HEK293 (cell line): Measurements from ENCODE around the gene GAK.

Source experiments
- CTCF ChIA-PET: fragments of 350-600 bp; formaldehyde crosslinking; extraction: SDS; loops from one replicate; lab custom pipeline; 2021; ENCODE audit warnings: antibody characterized with exemption; lab: Yijun Ruan, JAX
- POLR2A ChIA-PET: fragments of 300-600 bp; formaldehyde crosslinking; extraction: SDS; loops from one replicate; lab custom pipeline; 2020; ENCODE audit warnings: antibody characterized with exemption, inconsistent platforms; lab: Yijun Ruan, JAX
- H3K27ac ChIP-seq: fragments of 200-500 bp; sonication (Bioruptor generic); 2 replicates; pipeline ENCODE4 v1.5.1; 2014; ENCODE audit warnings: low read depth, low read length, control low read depth, inconsistent platforms; ENCODE audit errors: extremely low read depth
- H3K36me3 ChIP-seq, 2 experiments: fragments of 200-500 bp in 1 of 2; sonication (Bioruptor generic) in 1 of 2; 1 replicate in 1 of 2; 2 replicates in 1 of 2; pipeline ENCODE4 v1.5.1; 2014 to 2017; ENCODE audit warnings: inconsistent platforms in 2 of 2, low read length in 2 of 2; ENCODE audit not compliant: control insufficient read depth in 2 of 2, insufficient read depth in 1 of 2
- H3K4me1 ChIP-seq: fragments of 200-500 bp; sonication (Bioruptor generic); 2 replicates; pipeline ENCODE4 v1.5.1; 2014; ENCODE audit warnings: mild to moderate bottlenecking, low read length, inconsistent platforms; ENCODE audit not compliant: control insufficient read depth, insufficient read depth
- H3K4me3 ChIP-seq: 2 replicates; pipeline ENCODE4 v1.5.1; 2011; ENCODE audit warnings: low read depth, mild to moderate bottlenecking, control low read depth, low read length, moderate library complexity
- H3K9me3 ChIP-seq: fragments of 200-500 bp; sonication (Bioruptor generic); 2 replicates; pipeline ENCODE4 v1.5.1; 2014; ENCODE audit warnings: low read depth, low read length, inconsistent platforms; ENCODE audit not compliant: control insufficient read depth, insufficient read depth
- PBX3 ChIP-seq: sonication (generic); formaldehyde crosslinking; IDR thresholded peaks from 2 replicates; pipeline ENCODE4 v1.8.1; 2022; ENCODE audit warnings: mild to moderate bottlenecking, moderate library complexity, missing genetic modification reagents
- PRDM4 ChIP-seq: fragments of 450-650 bp; formaldehyde crosslinking; IDR thresholded peaks from 2 replicates; pipeline ENCODE4 v1.5.1; 2017; ENCODE audit warnings: missing biosample characterization, missing genetic modification characterization
- RBAK ChIP-seq: fragments of 450-650 bp; formaldehyde crosslinking; IDR thresholded peaks from 2 replicates; pipeline ENCODE4 v1.5.1; 2016; ENCODE audit warnings: missing biosample characterization, missing genetic modification characterization
- REPIN1 ChIP-seq: fragments of 450-650 bp; formaldehyde crosslinking; IDR thresholded peaks from 2 replicates; pipeline ENCODE4 v1.5.1; 2017; ENCODE audit warnings: missing biosample characterization, missing genetic modification characterization, low read depth
- WT1 ChIP-seq: fragments of 450-650 bp; formaldehyde crosslinking; IDR thresholded peaks from 2 replicates; pipeline ENCODE4 v1.5.1; 2016; ENCODE audit warnings: missing biosample characterization, missing genetic modification characterization
- ZBTB44 ChIP-seq: fragments of 450-650 bp; IDR thresholded peaks from 2 replicates; pipeline ENCODE4 v1.5.1; 2018; ENCODE audit warnings: missing biosample characterization, mild to moderate bottlenecking, missing genetic modification characterization
- ZBTB48 ChIP-seq: fragments of 450-650 bp; formaldehyde crosslinking; IDR thresholded peaks from 2 replicates; pipeline ENCODE4 v1.5.1; 2016; ENCODE audit warnings: missing biosample characterization, missing genetic modification characterization
- ZEB2 ChIP-seq: fragments of 450-650 bp; formaldehyde crosslinking; IDR thresholded peaks from 2 replicates; pipeline ENCODE4 v1.5.1; 2016; ENCODE audit warnings: missing biosample characterization, missing genetic modification characterization
- ZFP41 ChIP-seq: fragments of 450-650 bp; formaldehyde crosslinking; IDR thresholded peaks from 2 replicates; pipeline ENCODE4 v1.5.1; 2016; ENCODE audit warnings: missing biosample characterization, missing genetic modification characterization, borderline replicate concordance
- ZNF169 ChIP-seq: fragments of 450-650 bp; formaldehyde crosslinking; IDR thresholded peaks from 2 replicates; pipeline ENCODE4 v1.5.1; 2016; ENCODE audit warnings: missing biosample characterization, missing genetic modification characterization
- ZNF239 ChIP-seq: fragments of 450-650 bp; formaldehyde crosslinking; IDR thresholded peaks from 2 replicates; pipeline ENCODE4 v1.5.1; 2016; ENCODE audit warnings: missing biosample characterization, missing genetic modification characterization
- ZNF280C ChIP-seq: fragments of 450-650 bp; formaldehyde crosslinking; IDR thresholded peaks from 2 replicates; pipeline ENCODE4 v1.5.1; 2016; ENCODE audit warnings: missing biosample characterization, missing genetic modification characterization
- ZNF302 ChIP-seq: fragments of 450-650 bp; formaldehyde crosslinking; IDR thresholded peaks from 2 replicates; pipeline ENCODE4 v1.5.1; 2016; ENCODE audit warnings: missing biosample characterization, missing genetic modification characterization, low read depth
- ZNF311 ChIP-seq: fragments of 450-650 bp; formaldehyde crosslinking; IDR thresholded peaks from 2 replicates; pipeline ENCODE4 v1.5.1; 2017; ENCODE audit warnings: missing biosample characterization, missing genetic modification characterization, borderline replicate concordance
- ZNF391 ChIP-seq: fragments of 450-650 bp; formaldehyde crosslinking; IDR thresholded peaks from 2 replicates; pipeline ENCODE4 v1.5.1; 2016; ENCODE audit warnings: low read depth, missing biosample characterization, missing genetic modification characterization, borderline replicate concordance
- ZNF404 ChIP-seq: fragments of 450-650 bp; formaldehyde crosslinking; IDR thresholded peaks from 2 replicates; pipeline ENCODE4 v1.5.1; 2017; ENCODE audit warnings: missing biosample characterization, missing genetic modification characterization
- ZNF433 ChIP-seq: fragments of 450-650 bp; formaldehyde crosslinking; IDR thresholded peaks from 2 replicates; pipeline ENCODE4 v1.5.1; 2016; ENCODE audit warnings: missing biosample characterization, missing genetic modification characterization, low read depth
- ZNF600 ChIP-seq: fragments of 450-650 bp; formaldehyde crosslinking; IDR thresholded peaks from 2 replicates; pipeline ENCODE4 v1.5.1; 2016; ENCODE audit warnings: missing biosample characterization, missing genetic modification characterization
- ZNF747 ChIP-seq: fragments of 450-650 bp; formaldehyde crosslinking; IDR thresholded peaks from 2 replicates; pipeline ENCODE4 v1.5.1; 2016; ENCODE audit warnings: missing biosample characterization, missing genetic modification characterization
- ZNF776 ChIP-seq: fragments of 450-650 bp; formaldehyde crosslinking; IDR thresholded peaks from 2 replicates; pipeline ENCODE4 v1.5.0; 2017; ENCODE audit warnings: missing biosample characterization, missing genetic modification characterization, borderline replicate concordance
- ZNF830 ChIP-seq: fragments of 450-650 bp; IDR thresholded peaks from 2 replicates; pipeline ENCODE4 v1.5.0; 2018; ENCODE audit warnings: missing biosample characterization, missing genetic modification characterization, low read depth, mild to moderate bottlenecking, moderate library complexity

Gene GAK

GRCh38 chr4:883377-884095 lies 48.6 kb downstream of the GAK start:
- Histone ChIP-seq H3K27ac (no peak overlapping the region), H3K4me1 (no peaks in the 10 kb centered on the region)
- POLR2A ChIA-PET, result no interaction called here
- TF ChIP-seq ZFP41 (tag by site-specific recombination) (no peak), ZNF404 (tag by site-specific recombination) (no peak), WT1 (tag by site-specific recombination) (no peak), ZNF776 (tag by site-specific recombination) (no peak)
- TF ChIP-seq, all 188 proteins: peak for 0
- Histone ChIP-seq H3K36me3 (peaks cover 0 to 90% of the 10 kb centered on the region in 2 experiments; a peak in 1 of 3 replicates), H3K9me3 (no peaks in the 10 kb centered on the region), H3K4me3 (no peak overlapping the region)
- CTCF ChIA-PET, result no interaction called here

- TF ChIP-seq REPIN1, result no peak
- TF ChIP-seq ZNF280C, result no peak
- no peak for TF ChIP-seq ZNF600
- no peak for TF ChIP-seq ZNF169
- TF ChIP-seq WT1 (tag by site-specific recombination), result no peak
- no peak for TF ChIP-seq ZNF311
- no peak for TF ChIP-seq ZNF830 (tag by site-specific recombination)
- no peak for TF ChIP-seq ZEB2 (tag by site-specific recombination)
- TF ChIP-seq ZNF747 (tag by site-specific recombination), result no peak
- no peak for TF ChIP-seq ZNF302 (tag by site-specific recombination)
- no peak for TF ChIP-seq ZNF433 (tag by site-specific recombination)
- TF ChIP-seq PBX3 (CRISPR knock-in tag), result no peak
- no peak for TF ChIP-seq ZNF239 (tag by site-specific recombination)
- no peak for TF ChIP-seq PRDM4 (tag by site-specific recombination)
- TF ChIP-seq ZBTB44 (tag by site-specific recombination), result no peak
- no peak for TF ChIP-seq RBAK (tag by site-specific recombination)
- no peak for TF ChIP-seq ZBTB48 (tag by site-specific recombination)
- TF ChIP-seq ZNF391, result no peak
- Histone ChIP-seq H3K36me3 (peaks cover 0 to 84% of the 10 kb centered on the region in 2 experiments; a peak in 2 of 3 replicates), H3K9me3 (no peaks in the 10 kb centered on the region), H3K4me1 (no peaks in the 10 kb centered on the region), H3K27ac (no peak overlapping the region), H3K4me3 (no peak overlapping the region)
- ChIA-PET POLR2A (no interaction called here), CTCF (no interaction called here)
These were observed 49.5 kb downstream of the GAK start for GRCh38 chr4:882646-883045.
